ENCODE measurements around the gene PMEPA1. TPM values are rescaled to one million over a fixed set of nuclear protein-coding genes. Genes with fewer than 3 reads are reported as not detected.

PMEPA1 gene
- total RNA-seq, 3 donors from 2014 or later (not counting 1 experiment from before 2014, with no cell fraction given): 1.2 to 5.9 (median 2.4) TPM

DNA sequence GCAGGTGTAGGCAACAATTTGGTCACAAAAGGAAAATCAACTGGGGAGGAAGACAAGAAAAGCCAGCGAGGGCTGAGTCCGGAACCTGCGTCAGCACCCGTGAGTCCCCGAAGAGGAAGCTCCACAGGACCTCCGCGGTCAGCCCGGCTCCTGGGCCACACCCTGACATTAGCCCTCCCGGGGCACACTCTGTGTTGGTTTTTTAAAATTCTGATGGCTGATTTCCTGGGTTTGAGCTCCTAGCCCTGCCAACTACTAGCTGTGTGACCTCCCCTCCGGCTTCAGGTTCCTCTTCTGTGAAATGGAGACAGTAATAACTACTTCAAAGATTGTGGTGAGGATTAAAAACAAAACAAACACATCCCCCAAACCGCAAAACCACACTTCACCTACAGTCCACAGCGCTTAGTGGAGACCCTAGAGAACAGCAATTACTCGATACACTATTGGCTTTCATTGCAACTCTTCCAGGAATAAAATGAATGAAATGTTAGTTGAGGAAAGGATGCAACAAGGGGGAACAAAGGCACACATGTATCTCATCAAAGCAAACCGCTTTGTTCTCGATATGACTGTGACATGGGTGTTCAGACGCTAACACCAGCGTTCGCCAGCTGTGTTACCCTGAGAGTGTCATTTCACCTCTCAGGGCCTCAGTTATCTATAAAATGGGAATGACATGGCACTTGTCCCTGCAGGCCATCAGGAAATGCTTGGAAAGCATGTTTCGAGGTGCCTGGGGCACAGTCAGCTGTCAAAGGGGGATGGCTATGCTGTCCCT lies 90.6 kb downstream of the PMEPA1 start:
- WGBS (ENCODE audit: insufficient coverage): 1% methylated on average over 15 of the region's 19 CpGs
- H3K27ac ChIP-seq (ENCODE audit: low read length): peak overlapping the region; percentile 95
- no peaks in the 10 kb centered on the region for H3K27me3 Mint-ChIP-seq (ENCODE audit: low read depth in 2 of 2)
- peaks cover 54 to 58% of the 10 kb centered on the region in 2 donors for H3K4me1 Mint-ChIP-seq
- H3K27ac Mint-ChIP-seq: peak overlapping the region; percentile 96 to 97
- peak overlapping the region; percentile 45 for H3K4me3 ChIP-seq (ENCODE audit: low read length)
- no peaks in the 10 kb centered on the region for H3K27me3 ChIP-seq (ENCODE audit: control insufficient read depth, insufficient read depth, low read length)
- peaks cover 24% of the 10 kb centered on the region for H3K36me3 ChIP-seq (ENCODE audit: control insufficient read depth, insufficient read depth, low read length)
- ATAC-seq: peak; percentile 51 to 72 (median 56)
- peaks cover 74% of the 10 kb centered on the region for H3K4me1 ChIP-seq (ENCODE audit: control insufficient read depth, insufficient read depth, low read length)
- TF ChIP-seq, protein P1, sequence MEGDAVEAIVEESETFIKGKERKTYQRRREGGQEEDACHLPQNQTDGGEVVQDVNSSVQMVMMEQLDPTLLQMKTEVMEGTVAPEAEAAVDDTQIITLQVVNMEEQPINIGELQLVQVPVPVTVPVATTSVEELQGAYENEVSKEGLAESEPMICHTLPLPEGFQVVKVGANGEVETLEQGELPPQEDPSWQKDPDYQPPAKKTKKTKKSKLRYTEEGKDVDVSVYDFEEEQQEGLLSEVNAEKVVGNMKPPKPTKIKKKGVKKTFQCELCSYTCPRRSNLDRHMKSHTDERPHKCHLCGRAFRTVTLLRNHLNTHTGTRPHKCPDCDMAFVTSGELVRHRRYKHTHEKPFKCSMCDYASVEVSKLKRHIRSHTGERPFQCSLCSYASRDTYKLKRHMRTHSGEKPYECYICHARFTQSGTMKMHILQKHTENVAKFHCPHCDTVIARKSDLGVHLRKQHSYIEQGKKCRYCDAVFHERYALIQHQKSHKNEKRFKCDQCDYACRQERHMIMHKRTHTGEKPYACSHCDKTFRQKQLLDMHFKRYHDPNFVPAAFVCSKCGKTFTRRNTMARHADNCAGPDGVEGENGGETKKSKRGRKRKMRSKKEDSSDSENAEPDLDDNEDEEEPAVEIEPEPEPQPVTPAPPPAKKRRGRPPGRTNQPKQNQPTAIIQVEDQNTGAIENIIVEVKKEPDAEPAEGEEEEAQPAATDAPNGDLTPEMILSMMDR (IDR thresholded peaks at IDR 0.05): no peak
- no peaks in the 10 kb centered on the region for H3K9me3 Mint-ChIP-seq
- peak; percentile 59 to 86 for DNase-seq
- no peaks in the 10 kb centered on the region for H3K9me3 ChIP-seq (ENCODE audit: control insufficient read depth, insufficient read depth, low read length)
- peak overlapping the region; percentile 90 for H3K4me3 Mint-ChIP-seq
- intact Hi-C loops (cut with micrococcal nuclease): no loop called here
- peaks cover 6% of the 10 kb centered on the region for H3K36me3 Mint-ChIP-seq

- Histone ChIP-seq H3K4me3 (ENCODE audit: low read length) (peak overlapping the region; percentile 45), H3K27ac (ENCODE audit: low read length) (peak overlapping the region; percentile 95), H3K36me3 (ENCODE audit: control insufficient read depth, insufficient read depth, low read length) (peaks cover 29% of the 10 kb centered on the region), H3K9me3 (ENCODE audit: control insufficient read depth, insufficient read depth, low read length) (no peaks in the 10 kb centered on the region), H3K4me1 (ENCODE audit: control insufficient read depth, insufficient read depth, low read length) (peaks cover 74% of the 10 kb centered on the region), H3K27me3 (ENCODE audit: control insufficient read depth, insufficient read depth, low read length) (no peaks in the 10 kb centered on the region)
- H3K27me3 Mint-ChIP-seq (ENCODE audit: low read depth in 2 of 2): no peaks in the 10 kb centered on the region
- ATAC-seq: no peak
- peak overlapping the region; percentile 90 for H3K4me3 Mint-ChIP-seq
- DNase-seq: no peak
- TF ChIP-seq, protein P1 (IDR thresholded peaks at IDR 0.05): no peak
- no peaks in the 10 kb centered on the region for H3K9me3 Mint-ChIP-seq
- peak overlapping the region; percentile 96 to 97 for H3K27ac Mint-ChIP-seq
- 40% methylated on average over 6 of the region's 6 CpGs for WGBS (ENCODE audit: insufficient coverage)
- peaks cover 54 to 58% of the 10 kb centered on the region in 2 donors for H3K4me1 Mint-ChIP-seq
- peaks cover 6% of the 10 kb centered on the region for H3K36me3 Mint-ChIP-seq
- intact Hi-C loops (cut with micrococcal nuclease): no loop called here
Observed at GRCh38 chr20:57618764-57619050, 91.1 kb downstream of the PMEPA1 start.

DNA sequence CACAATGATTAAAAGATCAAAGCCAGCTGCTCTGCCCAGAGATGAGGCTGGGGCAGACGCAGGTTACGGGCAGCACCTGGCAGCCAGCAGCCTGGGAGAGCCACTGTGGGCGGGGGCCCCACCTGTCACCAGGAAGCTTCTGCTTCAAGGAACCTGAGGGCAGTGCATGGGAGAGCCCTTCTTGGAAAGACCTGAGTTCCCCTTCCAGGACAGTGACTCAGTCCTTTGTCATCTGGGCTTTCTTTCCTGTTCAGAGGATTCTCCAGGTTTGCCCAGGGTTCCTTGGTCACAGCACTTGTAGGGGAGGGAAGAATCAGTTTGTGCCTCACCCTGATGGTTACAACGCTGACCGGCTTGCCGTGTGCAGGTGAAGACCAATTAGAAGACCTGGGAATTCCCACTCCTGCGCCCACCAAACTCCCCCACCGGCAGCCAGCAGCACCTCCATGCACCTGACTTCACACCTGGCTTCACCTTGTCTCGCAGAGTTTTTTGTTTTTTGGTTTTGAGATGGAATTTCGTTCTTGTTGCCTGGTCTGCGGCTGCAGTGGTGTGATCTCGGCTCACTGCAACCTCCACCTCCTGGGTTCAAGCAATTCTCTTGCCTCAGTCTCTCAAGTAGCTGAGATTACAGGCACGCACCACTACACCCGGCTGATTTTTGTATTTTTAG lies 91.6 kb downstream of the PMEPA1 start:
- WGBS (ENCODE audit: insufficient coverage): 42% methylated on average over 14 of the region's 14 CpGs
- Mint-ChIP-seq H3K36me3 (peaks cover 6% of the 10 kb centered on the region), H3K27me3 (ENCODE audit: low read depth in 2 of 2) (no peaks in the 10 kb centered on the region), H3K4me3 (peak overlapping the region; percentile 90), H3K27ac (peak overlapping the region; percentile 96 to 97), H3K9me3 (no peaks in the 10 kb centered on the region), H3K4me1 (peaks cover 54 to 58% of the 10 kb centered on the region in 2 donors)
- intact Hi-C loops (cut with micrococcal nuclease): no loop called here
- ATAC-seq: no peak
- H3K36me3 ChIP-seq (ENCODE audit: control insufficient read depth, insufficient read depth, low read length): peaks cover 33% of the 10 kb centered on the region
- peak overlapping the region; percentile 45 for H3K4me3 ChIP-seq (ENCODE audit: low read length)
- peak; percentile 18 to 50 for DNase-seq
- no peaks in the 10 kb centered on the region for H3K9me3 ChIP-seq (ENCODE audit: control insufficient read depth, insufficient read depth, low read length)
- peak overlapping the region; percentile 95 for H3K27ac ChIP-seq (ENCODE audit: low read length)
- H3K4me1 ChIP-seq (ENCODE audit: control insufficient read depth, insufficient read depth, low read length): peaks cover 74% of the 10 kb centered on the region
- H3K27me3 ChIP-seq (ENCODE audit: control insufficient read depth, insufficient read depth, low read length): no peaks in the 10 kb centered on the region
- TF ChIP-seq, protein P1 (IDR thresholded peaks at IDR 0.05): no peak

All from natural killer cell (primary cell).